Keratinocyte (primary cell): ENCODE measurements around the gene CFAP20DC.
"Not testable (repeated sequence)": the region's sequence is repeated elsewhere in the genome, so short reads cannot be mapped to it uniquely, and the experiment has no call there.

Experiments used
- EZH2 ChIP-seq: IDR thresholded peaks from one replicate; pipeline ENCODE4 v1.6.1; 2012; ENCODE audit warnings: inconsistent platforms, mild to moderate bottlenecking, low read length, moderate library complexity
- TF ChIP-seq, protein P1 (sequence below), 3 experiments: IDR thresholded peaks in 1 of 3; conservative IDR thresholded peaks in 1 of 3; optimal IDR thresholded peaks in 1 of 3; 2 replicates in 2 of 3; 3 replicates in 1 of 3; pipeline versions ENCODE3 to v1.5.1; 2011; ENCODE audit warnings: low read length in 3 of 3, mild to moderate bottlenecking in 3 of 3, moderate library complexity in 2 of 3, control low read depth in 1 of 3, inconsistent platforms in 1 of 3; ENCODE audit not compliant: insufficient read depth in 2 of 3; ENCODE audit errors: extremely low read depth in 1 of 3

DNA sequence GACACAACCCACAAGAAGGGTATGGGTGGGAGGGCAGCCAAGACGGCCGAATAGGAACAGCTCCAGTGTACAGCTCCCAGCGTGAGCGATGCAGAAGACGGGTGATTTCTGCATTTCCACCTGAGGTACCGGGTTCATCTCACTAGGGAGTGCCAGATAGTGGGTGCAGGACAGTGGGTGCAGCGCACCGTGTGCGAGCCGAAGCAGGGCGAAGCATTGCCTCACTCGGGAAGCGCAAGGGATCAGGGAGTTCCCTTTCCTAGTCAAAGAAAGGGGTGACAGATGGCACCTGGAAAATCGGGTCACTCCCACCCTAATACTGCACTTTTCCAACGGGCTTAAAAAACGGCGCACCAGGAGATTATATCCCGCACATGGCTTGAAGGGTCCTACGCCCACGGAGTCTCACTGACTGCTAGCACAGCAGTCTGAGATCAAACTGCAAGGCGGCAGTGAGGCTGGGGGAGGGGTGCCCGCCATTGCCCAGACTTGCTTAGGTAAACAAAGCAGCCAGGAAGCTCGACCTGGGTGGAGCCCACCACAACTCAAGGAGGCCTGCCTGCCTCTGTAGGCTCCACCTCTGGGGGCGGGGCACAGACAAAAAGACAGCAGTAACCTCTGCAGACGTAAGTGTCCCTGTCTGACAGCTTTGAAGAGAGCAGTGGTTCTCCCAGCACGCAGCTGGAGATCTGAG lies 243.1 kb downstream of the CFAP20DC start:
- TF ChIP-seq, protein P1, sequence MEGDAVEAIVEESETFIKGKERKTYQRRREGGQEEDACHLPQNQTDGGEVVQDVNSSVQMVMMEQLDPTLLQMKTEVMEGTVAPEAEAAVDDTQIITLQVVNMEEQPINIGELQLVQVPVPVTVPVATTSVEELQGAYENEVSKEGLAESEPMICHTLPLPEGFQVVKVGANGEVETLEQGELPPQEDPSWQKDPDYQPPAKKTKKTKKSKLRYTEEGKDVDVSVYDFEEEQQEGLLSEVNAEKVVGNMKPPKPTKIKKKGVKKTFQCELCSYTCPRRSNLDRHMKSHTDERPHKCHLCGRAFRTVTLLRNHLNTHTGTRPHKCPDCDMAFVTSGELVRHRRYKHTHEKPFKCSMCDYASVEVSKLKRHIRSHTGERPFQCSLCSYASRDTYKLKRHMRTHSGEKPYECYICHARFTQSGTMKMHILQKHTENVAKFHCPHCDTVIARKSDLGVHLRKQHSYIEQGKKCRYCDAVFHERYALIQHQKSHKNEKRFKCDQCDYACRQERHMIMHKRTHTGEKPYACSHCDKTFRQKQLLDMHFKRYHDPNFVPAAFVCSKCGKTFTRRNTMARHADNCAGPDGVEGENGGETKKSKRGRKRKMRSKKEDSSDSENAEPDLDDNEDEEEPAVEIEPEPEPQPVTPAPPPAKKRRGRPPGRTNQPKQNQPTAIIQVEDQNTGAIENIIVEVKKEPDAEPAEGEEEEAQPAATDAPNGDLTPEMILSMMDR (optimal IDR thresholded peaks at IDR 0.05 in 1 of 3, IDR thresholded peaks at IDR 0.05 in 1 of 3, conservative IDR thresholded peaks at IDR 0.05 in 1 of 3; ENCODE audit: extremely low read depth in 1 of 3, insufficient read depth in 2 of 3, low read length in 3 of 3) = not testable (repeated sequence)
- TF ChIP-seq EZH2 = not testable (repeated sequence)
